ENCODE results near the gene UCN.

GRCh38 chr2:27324720-27325119, 16.5 kb upstream of the UCN start:
- TF ChIP-seq, protein P1, sequence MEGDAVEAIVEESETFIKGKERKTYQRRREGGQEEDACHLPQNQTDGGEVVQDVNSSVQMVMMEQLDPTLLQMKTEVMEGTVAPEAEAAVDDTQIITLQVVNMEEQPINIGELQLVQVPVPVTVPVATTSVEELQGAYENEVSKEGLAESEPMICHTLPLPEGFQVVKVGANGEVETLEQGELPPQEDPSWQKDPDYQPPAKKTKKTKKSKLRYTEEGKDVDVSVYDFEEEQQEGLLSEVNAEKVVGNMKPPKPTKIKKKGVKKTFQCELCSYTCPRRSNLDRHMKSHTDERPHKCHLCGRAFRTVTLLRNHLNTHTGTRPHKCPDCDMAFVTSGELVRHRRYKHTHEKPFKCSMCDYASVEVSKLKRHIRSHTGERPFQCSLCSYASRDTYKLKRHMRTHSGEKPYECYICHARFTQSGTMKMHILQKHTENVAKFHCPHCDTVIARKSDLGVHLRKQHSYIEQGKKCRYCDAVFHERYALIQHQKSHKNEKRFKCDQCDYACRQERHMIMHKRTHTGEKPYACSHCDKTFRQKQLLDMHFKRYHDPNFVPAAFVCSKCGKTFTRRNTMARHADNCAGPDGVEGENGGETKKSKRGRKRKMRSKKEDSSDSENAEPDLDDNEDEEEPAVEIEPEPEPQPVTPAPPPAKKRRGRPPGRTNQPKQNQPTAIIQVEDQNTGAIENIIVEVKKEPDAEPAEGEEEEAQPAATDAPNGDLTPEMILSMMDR (conservative IDR thresholded peaks at IDR 0.05 in 1 of 2, IDR thresholded peaks at IDR 0.05 in 1 of 2; ENCODE audit: extremely low read depth in 1 of 2, insufficient read depth in 1 of 2, low read depth in 1 of 2, low read length in 2 of 2): no peak
- TF ChIP-seq EZH2 (IDR thresholded peaks at IDR 0.05; ENCODE audit: borderline replicate concordance, low read length): no peak
